ENCODE data around the gene PKHD1.

DNA sequence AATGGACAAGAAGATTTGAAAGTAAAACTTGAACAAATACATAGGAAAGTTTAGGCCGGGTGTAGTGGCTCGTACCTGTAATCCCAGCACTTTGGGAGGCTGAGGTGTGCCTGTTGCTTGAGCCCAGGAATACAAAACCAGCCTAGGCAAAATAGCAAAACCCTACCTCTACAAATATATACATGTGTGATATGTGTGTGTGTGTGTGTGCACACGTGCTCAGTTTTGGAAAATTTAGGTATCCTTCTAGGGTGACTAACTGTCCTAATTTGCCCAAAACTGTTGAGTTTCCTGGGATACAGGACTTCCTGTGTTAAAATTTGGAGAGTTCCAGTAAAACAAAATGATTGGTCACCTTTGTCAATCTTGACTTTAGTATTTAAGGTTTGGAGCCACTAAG is 503.2 kb downstream of the PKHD1 start:
- TF ChIP-seq CTCF (IDR thresholded peaks at IDR 0.05; ENCODE audit: low read depth, low read length) (no peak), MYC (IDR thresholded peaks at IDR 0.05; ENCODE audit: low read depth, low read length) (no peak)
- TF ChIP-seq, protein P1, sequence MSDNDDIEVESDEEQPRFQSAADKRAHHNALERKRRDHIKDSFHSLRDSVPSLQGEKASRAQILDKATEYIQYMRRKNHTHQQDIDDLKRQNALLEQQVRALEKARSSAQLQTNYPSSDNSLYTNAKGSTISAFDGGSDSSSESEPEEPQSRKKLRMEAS (IDR thresholded peaks at IDR 0.05; ENCODE audit: low read depth, low read length): no peak
